HL-60 (cell line): ENCODE results near the gene SOS2.

Source experiments
- REST ChIP-seq: IDR thresholded peaks from 2 replicates; pipeline ENCODE4 v1.6.1; 2012; ENCODE audit warnings: low read depth; ENCODE audit not compliant: insufficient replicate concordance
- SPI1 ChIP-seq: IDR thresholded peaks from 2 replicates; pipeline ENCODE4 v1.6.1; 2012; ENCODE audit warnings: low read depth, mild to moderate bottlenecking, borderline replicate concordance
- TF ChIP-seq, protein P1 (sequence below): IDR thresholded peaks from one replicate; pipeline ENCODE4 v1.5.1; 2011; ENCODE audit warnings: low read length, control low read depth, inconsistent platforms; ENCODE audit not compliant: insufficient read depth

GRCh38 chr14:50082308-50082742 is 149.1 kb downstream of the SOS2 start:
- TF ChIP-seq, protein P1, sequence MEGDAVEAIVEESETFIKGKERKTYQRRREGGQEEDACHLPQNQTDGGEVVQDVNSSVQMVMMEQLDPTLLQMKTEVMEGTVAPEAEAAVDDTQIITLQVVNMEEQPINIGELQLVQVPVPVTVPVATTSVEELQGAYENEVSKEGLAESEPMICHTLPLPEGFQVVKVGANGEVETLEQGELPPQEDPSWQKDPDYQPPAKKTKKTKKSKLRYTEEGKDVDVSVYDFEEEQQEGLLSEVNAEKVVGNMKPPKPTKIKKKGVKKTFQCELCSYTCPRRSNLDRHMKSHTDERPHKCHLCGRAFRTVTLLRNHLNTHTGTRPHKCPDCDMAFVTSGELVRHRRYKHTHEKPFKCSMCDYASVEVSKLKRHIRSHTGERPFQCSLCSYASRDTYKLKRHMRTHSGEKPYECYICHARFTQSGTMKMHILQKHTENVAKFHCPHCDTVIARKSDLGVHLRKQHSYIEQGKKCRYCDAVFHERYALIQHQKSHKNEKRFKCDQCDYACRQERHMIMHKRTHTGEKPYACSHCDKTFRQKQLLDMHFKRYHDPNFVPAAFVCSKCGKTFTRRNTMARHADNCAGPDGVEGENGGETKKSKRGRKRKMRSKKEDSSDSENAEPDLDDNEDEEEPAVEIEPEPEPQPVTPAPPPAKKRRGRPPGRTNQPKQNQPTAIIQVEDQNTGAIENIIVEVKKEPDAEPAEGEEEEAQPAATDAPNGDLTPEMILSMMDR, result no peak
- TF ChIP-seq SPI1 (no peak), REST (no peak)
